Activated CD4-positive, alpha-beta T cell treated with anti-CD3 and anti-CD28 coated beads, Interleukin-2, amount 50 U/mL, for 24 hours (primary cell): Measurements from ENCODE around the gene IMPA2.
"Not testable (repeated sequence)": the region's sequence is repeated elsewhere in the genome, so short reads cannot be mapped to it uniquely, and the experiment has no call there.

Experiments
- DNase-seq, 2 donors: peaks; one replicate each; pipeline ENCODE4 v3.0.0-alpha.2; 2020; ENCODE audit warnings: low read depth in 1 of 2, low spot score in 1 of 2

Gene IMPA2

DNA sequence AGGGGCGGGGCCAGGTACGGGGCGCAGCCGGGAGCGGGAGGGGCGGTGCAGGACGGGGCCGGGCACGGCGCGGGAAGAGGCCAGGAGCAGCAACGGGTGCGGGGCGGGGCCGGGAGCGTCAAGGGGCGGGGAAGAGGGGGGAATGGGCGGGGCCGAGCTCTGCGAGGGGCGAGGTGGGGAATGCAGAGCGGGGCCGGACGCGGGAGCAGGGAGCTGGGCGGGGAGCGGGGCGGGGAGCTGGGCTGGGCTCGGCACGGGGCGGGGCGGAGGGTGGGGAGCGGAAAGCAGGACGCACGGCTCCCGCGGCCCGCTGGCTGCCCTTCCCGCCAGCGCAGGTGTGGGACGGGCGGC, at the start of gene IMPA2:
Gene IMPA2, plus strand, starts transcription at position 316 of the 351 bp plus-strand sequence. CDS start 163 bp downstream, outside the sequence.
- DNase-seq: no peak

DNA sequence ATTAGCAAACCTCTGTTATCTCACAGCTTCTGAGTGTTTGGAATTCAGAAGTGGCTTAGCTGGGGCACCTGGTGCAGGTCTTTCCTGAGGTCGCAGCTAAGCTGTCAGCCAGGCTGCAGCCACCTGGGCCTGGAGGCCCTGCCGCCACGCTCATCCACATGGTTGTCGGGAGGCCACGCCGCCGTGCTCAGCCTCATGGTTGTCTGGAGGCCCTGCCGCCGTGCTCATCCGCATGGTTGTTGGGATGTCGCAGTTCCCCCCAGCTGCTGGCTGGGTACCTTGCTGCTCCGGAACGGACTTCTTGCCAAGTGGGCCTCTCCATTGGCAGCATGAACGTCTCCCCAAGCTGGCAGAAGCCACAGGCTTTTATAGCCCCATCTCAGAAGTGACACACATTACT, 48.9 kb upstream of the IMPA2 start:
- DNase-seq: no peak

GRCh38 chr18:11937874-11938478, 43.3 kb upstream of the IMPA2 start:
- DNase-seq: peak; percentile 50 to 73

- no peak for DNase-seq
These were observed 40.4 kb upstream of the IMPA2 start for GRCh38 chr18:11940956-11941355.

DNA sequence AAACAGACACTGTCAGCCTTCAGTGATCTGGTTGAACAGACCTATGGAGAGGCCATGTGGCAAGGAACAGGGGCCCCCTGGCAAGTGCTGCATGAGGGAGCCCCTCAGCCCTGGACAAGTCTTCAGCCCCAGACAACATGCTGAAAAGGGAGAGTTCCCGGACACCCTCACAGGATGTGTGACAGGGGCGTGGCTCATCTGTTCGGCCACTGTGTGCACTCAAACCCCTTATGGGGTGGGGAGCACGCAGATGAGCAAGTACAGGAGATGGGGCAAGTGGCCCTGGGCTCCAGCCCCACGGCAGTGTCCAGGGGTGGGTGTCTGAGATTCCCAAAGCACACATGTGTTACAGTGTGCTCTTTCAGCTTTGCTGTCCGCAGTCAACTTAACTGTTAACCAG, 37.8 kb upstream of the IMPA2 start:
- DNase-seq: no peak

DNA sequence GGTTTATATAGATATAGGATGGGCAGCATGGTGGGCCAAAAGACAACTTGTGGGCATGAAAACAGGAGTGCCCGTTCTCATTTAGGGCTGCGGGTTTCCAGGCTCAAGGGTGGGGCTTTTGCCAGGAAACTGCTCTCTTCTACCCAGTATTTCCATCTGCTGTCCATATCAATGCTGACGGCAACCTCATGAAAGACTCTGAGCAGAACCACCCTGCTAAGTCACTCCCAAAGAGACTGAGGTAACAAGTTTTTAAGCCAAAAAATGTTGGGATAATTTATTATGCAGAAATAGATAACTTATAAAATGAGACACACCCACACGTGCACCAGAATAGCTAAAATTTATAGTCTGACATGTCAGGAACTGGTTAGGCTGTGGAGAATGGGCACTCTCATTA, 37.1 kb upstream of the IMPA2 start:
- DNase-seq: no peak

DNA sequence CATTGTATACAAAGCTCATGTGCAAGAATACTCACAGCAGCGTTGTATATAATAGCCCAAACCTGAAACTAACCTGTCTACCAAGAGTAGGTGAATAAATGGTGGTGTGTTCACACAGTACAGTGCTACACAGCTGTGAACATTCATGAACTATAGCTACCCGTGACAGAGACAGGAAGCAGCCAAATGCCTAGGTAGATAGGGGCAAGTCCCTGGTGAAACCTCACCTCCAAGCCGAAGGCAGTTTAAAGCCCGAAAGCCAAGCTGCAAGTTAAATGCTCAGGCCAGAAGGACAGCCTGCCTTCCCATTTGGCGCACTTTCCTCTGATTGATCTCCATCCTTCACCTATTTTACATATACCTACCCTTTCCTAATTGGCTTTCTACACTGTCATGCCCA, 36.5 kb upstream of the IMPA2 start:
- DNase-seq: no peak

- not testable (repeated sequence) for DNase-seq
These were observed 35.3 kb upstream of the IMPA2 start for GRCh38 chr18:11945834-11946659.

DNA sequence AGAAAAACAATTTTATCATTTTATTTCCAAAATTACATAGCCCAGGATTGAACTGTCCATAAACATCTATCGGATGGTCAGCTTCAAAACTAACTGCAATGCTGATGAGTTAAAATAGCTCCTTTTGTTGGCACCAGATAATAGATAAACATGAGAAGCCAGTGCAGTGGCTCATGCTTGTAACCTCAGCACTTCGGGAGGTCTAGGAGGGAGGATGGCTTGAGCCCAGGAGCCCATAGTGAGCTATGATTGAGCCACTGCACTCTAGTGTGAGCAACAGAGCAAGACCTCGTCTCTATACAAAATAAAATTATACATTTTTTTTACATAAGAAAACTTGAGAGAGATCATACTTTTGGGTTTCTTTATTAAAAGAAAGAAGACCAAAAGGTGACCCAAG, 34.6 kb upstream of the IMPA2 start:
- DNase-seq: no peak

DNA sequence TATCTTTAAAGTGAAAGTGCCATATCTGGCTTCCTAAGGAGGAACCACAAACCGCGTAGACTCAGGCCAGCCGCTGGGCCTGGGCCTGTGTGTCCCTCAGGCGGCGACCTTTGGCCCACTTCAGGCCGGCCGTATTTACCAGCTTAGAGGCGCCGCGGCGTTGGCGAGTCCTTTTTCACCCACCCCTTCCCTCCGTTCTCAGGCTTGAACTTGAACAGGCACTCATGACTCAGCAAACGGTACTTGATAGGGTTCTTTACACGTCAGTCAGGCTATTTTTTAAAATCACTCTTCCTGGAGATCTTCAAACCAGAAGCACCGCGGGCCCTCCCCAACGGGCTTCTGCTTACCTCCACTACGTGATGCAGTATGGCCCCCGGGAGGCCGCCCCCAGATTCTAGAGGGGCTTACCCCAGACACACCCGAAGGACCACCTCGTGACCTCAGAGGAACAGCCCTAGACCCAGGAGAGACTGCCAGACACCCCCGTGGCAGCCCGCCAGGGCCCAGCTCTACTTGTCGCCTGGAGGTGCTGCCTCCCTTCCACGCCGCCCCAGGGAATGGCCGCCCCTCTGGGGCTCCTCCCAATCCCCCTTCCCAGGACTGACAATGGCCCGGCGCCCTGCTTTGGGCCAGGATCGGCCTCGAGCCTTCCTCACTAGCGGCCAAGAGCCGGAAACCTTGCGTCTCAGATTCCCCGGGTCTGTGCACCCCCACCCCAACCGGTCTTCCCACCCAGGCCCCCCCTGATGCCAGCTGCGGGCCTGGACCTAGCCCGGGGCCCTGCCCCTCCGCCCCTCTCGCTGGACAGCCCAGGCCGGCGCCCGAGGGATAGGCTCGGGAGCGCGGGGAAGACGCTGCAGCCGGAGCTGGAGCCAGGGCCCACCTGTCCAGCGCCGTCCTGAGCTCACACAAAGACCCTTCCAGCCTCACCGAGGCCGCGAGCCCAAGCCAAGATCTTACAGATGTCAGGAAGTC, 33.8 kb upstream of the IMPA2 start:
- DNase-seq: peak; percentile 47 to 65

DNA sequence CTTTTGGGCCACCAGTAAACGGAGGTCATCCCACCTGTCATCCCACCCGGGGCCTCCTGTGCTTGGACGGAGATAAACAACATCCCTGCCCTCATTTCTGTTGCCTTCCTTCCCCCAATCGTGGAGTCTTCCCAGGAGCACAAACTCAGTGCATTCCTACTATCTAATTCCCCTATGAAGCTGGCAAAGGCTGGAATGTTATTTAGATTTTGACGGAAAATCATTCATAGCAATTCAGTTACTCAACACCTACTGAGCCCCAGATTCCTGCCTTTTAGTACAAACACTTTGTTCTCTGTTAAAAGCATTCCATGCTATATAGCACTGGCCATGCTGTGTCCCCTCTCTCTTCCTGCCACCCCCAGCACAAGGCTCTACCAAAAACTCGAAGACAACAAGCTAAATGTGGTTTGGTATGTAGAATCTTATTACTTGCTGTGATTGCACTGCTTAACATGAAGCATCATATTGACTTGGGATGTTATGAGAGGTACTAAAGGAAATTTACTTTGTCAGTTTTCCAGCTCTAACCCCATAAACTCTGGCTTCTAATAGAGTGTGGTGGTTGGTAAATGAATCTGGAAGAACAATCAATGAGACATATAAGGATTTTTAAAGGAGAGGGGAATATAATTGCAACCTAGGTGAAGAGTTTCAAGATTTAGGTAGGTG, 32.3 kb upstream of the IMPA2 start:
- DNase-seq: no peak

GRCh38 chr18:11950824-11951223, 30.5 kb upstream of the IMPA2 start:
- DNase-seq: no peak

GRCh38 chr18:11951390-11951851, 29.9 kb upstream of the IMPA2 start:
- DNase-seq: no peak

DNA sequence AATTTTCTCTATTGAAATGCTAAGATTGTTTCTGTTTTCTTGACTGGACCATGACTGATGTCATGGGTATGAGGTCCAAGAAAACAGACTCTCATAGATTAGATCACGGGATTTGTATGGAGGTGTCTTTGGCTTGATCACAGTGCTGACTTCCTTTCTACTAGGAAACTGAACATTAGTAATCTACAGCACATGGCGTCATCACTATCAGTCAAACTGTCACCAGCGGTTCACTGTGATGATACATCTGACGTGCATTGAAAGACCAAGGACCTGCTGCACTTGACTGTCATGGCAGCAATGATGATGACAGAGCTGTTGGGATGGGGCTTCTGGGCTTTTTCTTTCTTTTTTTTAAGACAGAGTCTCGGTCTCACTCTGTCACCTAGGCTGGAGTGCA, 28.2 kb upstream of the IMPA2 start:
- no peak for DNase-seq

DNA sequence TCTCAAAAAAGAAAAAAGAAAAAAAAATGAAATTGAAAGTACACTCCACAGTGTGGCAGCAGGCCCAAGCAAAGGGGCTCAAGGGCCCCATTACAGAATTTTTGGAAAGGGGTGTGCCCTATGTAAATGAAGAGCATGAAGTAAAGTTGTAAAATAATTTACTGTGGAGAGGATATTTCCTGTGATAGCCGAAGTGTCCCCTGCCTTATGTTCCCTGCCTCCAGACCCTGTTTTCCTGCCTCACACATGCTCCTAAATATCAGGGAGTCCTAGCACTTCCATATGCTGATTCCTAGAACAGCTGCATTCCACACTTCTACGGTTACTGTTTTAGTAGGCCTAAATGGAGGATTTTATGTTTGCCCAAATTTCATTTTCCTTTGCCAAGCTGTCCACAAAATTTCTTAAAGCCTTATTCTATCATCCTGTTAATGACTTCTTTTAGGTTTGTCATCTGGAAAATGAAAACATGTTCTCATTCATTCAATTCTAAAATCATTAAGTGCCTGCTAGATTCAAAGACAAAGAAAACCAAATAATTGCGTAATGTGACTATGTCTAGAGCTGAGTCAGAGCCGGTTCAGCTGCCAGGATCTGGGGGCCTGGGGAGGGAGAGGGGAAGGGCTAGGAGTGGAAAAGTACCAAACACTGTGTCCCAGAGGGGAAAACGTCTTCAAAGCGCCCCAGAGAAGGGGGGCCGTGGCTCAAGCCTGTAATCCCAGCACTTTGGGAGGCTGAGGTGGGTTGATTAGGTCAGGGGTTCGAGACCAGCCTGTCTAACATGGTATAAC, 25.9 kb upstream of the IMPA2 start:
- no peak for DNase-seq

DNA sequence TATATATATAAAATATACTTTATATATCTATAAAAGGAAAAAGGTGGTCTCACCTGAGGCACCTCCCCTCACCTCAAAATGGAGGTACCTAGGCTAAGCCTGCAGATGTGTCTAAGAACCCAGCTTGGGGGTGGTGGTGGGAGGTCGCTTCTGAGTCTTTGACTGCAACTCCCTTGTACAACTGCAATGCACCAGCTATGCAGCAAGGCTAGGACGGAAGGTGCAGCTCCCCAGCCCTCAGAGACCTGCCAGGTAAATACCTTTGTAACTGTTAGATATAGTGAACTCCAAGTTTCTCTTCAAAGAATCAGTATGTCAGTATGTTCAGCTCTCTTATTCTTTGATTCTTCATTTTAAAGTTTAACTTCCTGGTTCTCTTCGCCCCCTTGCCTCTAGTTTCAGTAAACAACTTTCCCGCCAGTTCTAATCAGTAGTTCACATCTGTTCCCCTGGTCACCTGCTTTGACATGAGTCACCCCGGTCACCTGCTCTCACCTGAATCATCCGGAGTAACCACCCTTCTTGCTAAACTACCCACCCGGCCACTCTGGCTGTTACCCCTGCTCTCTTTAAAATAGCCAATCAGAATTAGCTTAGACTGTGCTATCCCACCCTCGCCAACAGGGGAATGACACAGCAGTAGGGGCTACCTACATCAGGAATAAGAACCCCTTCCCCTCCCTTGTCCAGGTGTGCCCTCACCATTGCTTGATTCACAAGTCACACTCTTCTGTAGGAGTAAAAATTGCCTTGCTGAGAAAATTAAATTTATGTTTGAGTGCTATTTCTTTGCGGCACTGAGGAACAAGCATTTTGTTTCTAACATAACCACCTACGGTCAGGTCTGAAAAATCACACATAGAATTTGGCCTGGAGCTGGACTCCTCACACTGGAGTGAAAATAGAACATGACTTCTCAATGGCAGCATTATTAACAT, 24.7 kb upstream of the IMPA2 start:
- no peak for DNase-seq

DNA sequence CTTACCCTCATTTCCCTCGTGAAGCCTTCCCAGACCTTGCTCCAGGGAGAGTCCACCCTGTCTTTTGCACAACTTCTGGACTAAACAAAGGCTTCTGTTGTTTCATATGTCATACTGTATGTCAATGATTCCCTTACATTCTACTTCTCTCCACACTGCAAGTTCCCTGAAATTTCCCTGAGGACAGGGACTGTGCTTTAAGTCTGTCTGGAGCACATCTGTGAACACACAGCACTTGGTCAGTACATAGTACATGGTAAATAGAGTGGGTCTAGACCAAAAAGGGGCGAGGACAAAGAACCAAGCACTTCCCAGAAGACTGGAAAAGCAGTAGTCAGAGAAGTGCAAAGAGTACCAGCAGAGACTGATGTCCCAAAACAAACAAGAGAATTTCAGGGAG, 23.7 kb upstream of the IMPA2 start:
- DNase-seq: no peak

- not testable (repeated sequence) for DNase-seq
These were observed 21.7 kb upstream of the IMPA2 start for GRCh38 chr18:11959651-11960050.

DNA sequence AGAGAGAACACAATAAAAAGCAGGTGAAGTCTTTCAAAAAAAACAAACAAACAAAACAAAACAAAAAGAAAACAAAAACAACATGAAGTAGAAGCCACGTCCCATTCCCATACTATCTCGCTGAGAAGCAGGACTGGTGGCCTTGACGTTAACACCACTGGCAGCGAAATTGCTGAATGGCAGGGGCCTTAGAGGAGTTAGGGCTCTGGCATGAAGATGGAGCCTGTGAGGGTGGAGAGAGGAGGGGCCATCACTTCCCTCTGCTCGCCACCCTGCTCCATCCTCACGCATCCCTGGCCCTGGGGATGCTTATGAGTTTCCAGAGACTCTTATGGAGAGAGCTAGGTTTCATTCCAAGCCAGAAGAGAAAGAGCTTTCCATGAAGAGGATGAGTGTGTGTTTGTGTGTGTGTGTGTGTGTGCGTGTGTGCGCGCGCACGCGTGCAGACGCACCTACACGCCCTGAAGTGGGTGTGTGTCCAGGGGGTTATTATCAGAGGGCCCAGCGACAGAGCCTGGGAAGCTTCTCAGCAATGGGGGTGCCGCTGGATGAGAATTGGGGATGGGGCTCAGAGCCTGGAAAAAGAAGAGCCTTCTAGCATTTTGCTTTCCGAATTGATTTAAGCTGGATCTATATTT, 20.4 kb upstream of the IMPA2 start:
- DNase-seq: no peak
